GM12878 (cell line): ENCODE data around the gene SPPL3. TPM values are rescaled to one million over a fixed set of nuclear protein-coding genes. Genes with fewer than 3 reads are reported as not detected.

ENCODE experiments used
- ATAC-seq: fragments of 200-7000 bp; cut with Tn5 transposase; 3 replicates; pipeline ENCODE4 v1.9.1; 2020; ENCODE audit warnings: mild to moderate bottlenecking, moderate library complexity
- BruUV-seq: library from RNA; stranded (reverse); fragments of 400-500 nt; replicated peaks from 2 replicates; lab custom pipeline; 2021; lab: Mats Ljungman, UMichigan
- CTCF ChIA-PET: fragments of 300-600 bp; sonication (Branson Sonifier 250); formaldehyde crosslinking; extraction: SDS; loops from one replicate; lab custom pipeline; 2021; ENCODE audit warnings: inconsistent platforms; lab: Yijun Ruan, JAX
- POLR2A ChIA-PET: fragments of 350-600 bp; formaldehyde crosslinking; extraction: SDS; loops from one replicate; lab custom pipeline; 2021; ENCODE audit warnings: inconsistent platforms; lab: Charles Lee
- RAD21 ChIA-PET: fragments of 300-600 bp; sonication (Branson Sonifier 250); formaldehyde crosslinking; loops from one replicate; lab custom pipeline; 2023; ENCODE audit warnings: antibody characterized with exemption; ENCODE audit not compliant: unreplicated experiment; lab: Charles Lee
- SMC1A ChIA-PET: fragments of 300-600 bp; sonication (Branson Sonifier 250); formaldehyde crosslinking; loops from one replicate; lab custom pipeline; 2023; ENCODE audit not compliant: unreplicated experiment, uncharacterized antibody; lab: Charles Lee
- DNase-seq: peaks from one replicate; pipeline ENCODE4 v3.0.0-alpha.2; 2011; ENCODE audit warnings: low read depth, low spot score
- FAIRE-seq: peaks from 3 replicates; lab custom pipeline; 2011; peaks lifted over from hg19 to GRCh38; lab: Jason Lieb, UNC
- H2AFZ ChIP-seq: 2 replicates; pipeline ENCODE4 v1.6.0; 2011; ENCODE audit warnings: low read depth, low read length, control low read depth; ENCODE audit not compliant: control insufficient read depth
- H3K27ac ChIP-seq: 2 replicates; pipeline ENCODE4 v1.5.1; 2011; ENCODE audit warnings: control low read depth; ENCODE audit not compliant: control insufficient read depth, insufficient read depth
- H3K27me3 ChIP-seq, 2 experiments: replicated peaks in 1 of 2; 2 replicates each; pipeline versions ENCODE4 v1.6.0 to v1.6.1; 2011; ENCODE audit warnings: low read length in 1 of 2; ENCODE audit not compliant: control insufficient read depth in 2 of 2, insufficient read depth in 2 of 2
- H3K36me3 ChIP-seq, 2 experiments: 2 replicates each; pipeline ENCODE4 v1.5.1; 2011; ENCODE audit warnings: low read length in 1 of 2; ENCODE audit not compliant: control insufficient read depth in 2 of 2, insufficient read depth in 2 of 2
- H3K4me1 ChIP-seq: 2 replicates; pipeline ENCODE4 v1.6.1; 2011; ENCODE audit warnings: mild to moderate bottlenecking, low read length, moderate library complexity, mixed read lengths; ENCODE audit not compliant: control insufficient read depth, insufficient read depth
- H3K4me2 ChIP-seq: 2 replicates; pipeline ENCODE4 v1.6.0; 2011; ENCODE audit warnings: control low read depth; ENCODE audit not compliant: control insufficient read depth, insufficient read depth
- H3K4me3 ChIP-seq: fragments of 200-600 bp; sonication (generic); 2 replicates; pipeline ENCODE4 v1.5.1; 2016
- H3K79me2 ChIP-seq: 2 replicates; pipeline ENCODE4 v1.6.0; 2011; ENCODE audit warnings: low read length; ENCODE audit not compliant: control insufficient read depth, insufficient read depth
- H3K9ac ChIP-seq: 2 replicates; pipeline ENCODE4 v1.8.0; 2011; ENCODE audit warnings: low read length, control low read depth, mixed read lengths; ENCODE audit not compliant: control insufficient read depth, insufficient read depth
- H3K9me3 ChIP-seq: replicated peaks from 3 replicates; pipeline ENCODE4 v1.5.1; 2011; ENCODE audit warnings: mild to moderate bottlenecking, low read length; ENCODE audit not compliant: control insufficient read depth, insufficient read depth
- H4K20me1 ChIP-seq: 2 replicates; pipeline ENCODE4 v1.6.0; 2011; ENCODE audit not compliant: control insufficient read depth, insufficient read depth
- ATF7 ChIP-seq: fragments of 450-650 bp; IDR thresholded peaks from 2 replicates; pipeline ENCODE4 v1.6.1; 2016; ENCODE audit warnings: low read depth, mild to moderate bottlenecking
- BHLHE40 ChIP-seq, 2 experiments: fragments of 450-650 bp in 1 of 2; IDR thresholded peaks; 2 replicates each; pipeline ENCODE4 v1.6.1; 2011 to 2017; ENCODE audit warnings: low read depth in 2 of 2, borderline replicate concordance in 1 of 2, improper control_type of control experiment in 1 of 2, low read length in 1 of 2, mild to moderate bottlenecking in 1 of 2
- CBFB ChIP-seq: IDR thresholded peaks from 2 replicates; pipeline ENCODE4 v1.6.1; 2016; ENCODE audit warnings: antibody characterized with exemption, low read depth
- ESRRA ChIP-seq: IDR thresholded peaks from 2 replicates; pipeline ENCODE4 v1.6.1; 2012; ENCODE audit warnings: mild to moderate bottlenecking, low read length, improper control_type of control experiment
- IRF3 ChIP-seq: fragments of 450-650 bp; IDR thresholded peaks from 2 replicates; pipeline ENCODE4 v1.6.1; 2014; ENCODE audit warnings: mild to moderate bottlenecking
- JUNB ChIP-seq: IDR thresholded peaks from 2 replicates; pipeline ENCODE4 v1.6.1; 2016; ENCODE audit warnings: antibody characterized with exemption, mild to moderate bottlenecking
- KAT2A ChIP-seq: conservative IDR thresholded peaks from 2 replicates; pipeline ENCODE4 v1.6.1; 2011; ENCODE audit warnings: low read depth, low read length; ENCODE audit not compliant: control insufficient read depth
- NBN ChIP-seq: fragments of 450-650 bp; IDR thresholded peaks from 2 replicates; pipeline ENCODE4 v1.6.1; 2016
- NFXL1 ChIP-seq: fragments of 450-650 bp; IDR thresholded peaks from 2 replicates; pipeline ENCODE4 v1.6.1; 2017; ENCODE audit warnings: antibody characterized with exemption, mild to moderate bottlenecking, borderline replicate concordance
- NFYA ChIP-seq: IDR thresholded peaks from 2 replicates; pipeline ENCODE4 v1.6.1; 2011; ENCODE audit warnings: low read depth, mild to moderate bottlenecking, low read length, improper control_type of control experiment, borderline replicate concordance
- PBX3 ChIP-seq: IDR thresholded peaks from 2 replicates; pipeline ENCODE4 v1.6.1; 2011; ENCODE audit warnings: mild to moderate bottlenecking, low read depth, low read length, moderate library complexity; ENCODE audit not compliant: insufficient replicate concordance
- RFX5 ChIP-seq: IDR thresholded peaks from 2 replicates; pipeline ENCODE4 v1.6.1; 2011; ENCODE audit warnings: low read depth, low read length, improper control_type of control experiment
- ZNF24 ChIP-seq: fragments of 450-650 bp; IDR thresholded peaks from 2 replicates; pipeline ENCODE4 v1.6.1; 2017; ENCODE audit warnings: antibody characterized with exemption, mild to moderate bottlenecking
- WGBS: methylation state at CpG from one replicate; pipeline ENCODE4 v1.1.6; 2016; ENCODE audit warnings: low lambda C conversion rate; ENCODE audit not compliant: insufficient replicate concordance, insufficient coverage; ENCODE audit errors: missing lambda C conversion rate; 5-methylcytosine and 5-hydroxymethylcytosine counted together
- in situ Hi-C: fragments of 300-500 bp; cut with MboI; formaldehyde crosslinking; loops from 9 replicates; pipeline ENCODE4 v1.14.3; 2018; ENCODE audit warnings: mixed read lengths
- intact Hi-C: fragments of 100-400 bp; cut with micrococcal nuclease; formaldehyde crosslinking; loops from one replicate; pipeline ENCODE4 v1.14.2; 2022; ENCODE audit not compliant: unreplicated experiment
- polyA plus RNA-seq, 11 experiments: library from polyadenylated mRNA; depleted of rRNA in 4 of 11; unstranded in 6 of 11; stranded (reverse) in 5 of 11; fragments of >200 nt; fragmentation: Nextera tagmentation in 4 of 11; fragmentation: Illumina TruSeq in 1 of 11; extraction: Ambion mirVana in 4 of 11; extraction: Trizol in 1 of 11; gene quantifications; 1 replicate in 1 of 11; 2 replicates in 10 of 11; pipeline versions ENCODE4 v1.2.1 to v1.2.3, GENCODE V29; 2011 to 2016; ENCODE audit warnings: inconsistent platforms in 2 of 11, missing spikeins in 2 of 11, low read depth in 1 of 11
- total RNA-seq, 4 experiments: library from RNA; depleted of rRNA in 3 of 4; stranded (reverse); fragments of >200 nt in 3 of 4; fragmentation: Illumina TruSeq in 1 of 4; extraction: Trizol in 1 of 4; gene quantifications; 2 replicates each; pipeline versions ENCODE4 v1.2.1 to v1.2.3, GENCODE V29; 2013 to 2021
- TF ChIP-seq, protein P1 (sequence below): IDR thresholded peaks from 2 replicates; pipeline ENCODE4 v1.6.1; 2011; ENCODE audit warnings: borderline replicate concordance, low read depth, mild to moderate bottlenecking, moderate library complexity, low read length; ENCODE audit not compliant: insufficient read depth, poor library complexity, severe bottlenecking
- TF ChIP-seq, protein P2 (sequence below): IDR thresholded peaks from 2 replicates; pipeline ENCODE4 v1.6.1; 2011; ENCODE audit warnings: low read depth, mild to moderate bottlenecking, low read length, moderate library complexity, borderline replicate concordance; ENCODE audit errors: extremely low read depth

Gene SPPL3
- total and polyA plus RNA-seq, 10 of the 15 experiments (the other 5 are each of a cell fraction or from before 2014, with no cell fraction given) = 4.3 to 45.5 (median 11.7) TPM

- DNase-seq = no peak
- CTCF ChIA-PET = interaction anchor here (1.1 to 1.3 kb wide), 2 partner anchors 21 to 170 kb away, joined by 3 to 8 read pairs; no protein-coding TSS in a partner anchor
- no peak for ATAC-seq
- intact Hi-C loops (no loop called here), in situ Hi-C loops (no loop called here)
- POLR2A ChIA-PET = interaction anchor here (0.9 to 1.3 kb wide), 5 partner anchors 10 to 22 kb away, joined by 3 to 5 read pairs (median 3); no protein-coding TSS in a partner anchor
- Histone ChIP-seq H3K27me3 (no peaks in the 10 kb centered on the region), H2AFZ (no peak overlapping the region), H3K4me2 (no peak overlapping the region), H3K4me3 (no peak overlapping the region), H3K9me3 (no peaks in the 10 kb centered on the region; the same call in 2 of the 3 replicates), H4K20me1 (no peaks in the 10 kb centered on the region; the same call in 1 of the 2 replicates), H3K27ac (no peak overlapping the region), H3K9ac (no peak overlapping the region), H3K36me3 (no peaks in the 10 kb centered on the region; a peak in 1 of 4 replicates), H3K79me2 (peaks cover 60% of the 10 kb centered on the region), H3K4me1 (peaks cover 24% of the 10 kb centered on the region)
- WGBS = 68% methylated on average over 2 of the region's 2 CpGs
- RAD21 ChIA-PET = interaction anchor here (0.9 to 1.1 kb wide), 5 partner anchors 14 to 84 kb away, joined by 3 to 6 read pairs (median 4); no protein-coding TSS in a partner anchor
- BruUV-seq = no TSS peak
- no peak for TF ChIP-seq NFXL1
- no peak for TF ChIP-seq JUNB
- TF ChIP-seq NFYA = no peak
- TF ChIP-seq RFX5 = no peak
- TF ChIP-seq, protein P1, sequence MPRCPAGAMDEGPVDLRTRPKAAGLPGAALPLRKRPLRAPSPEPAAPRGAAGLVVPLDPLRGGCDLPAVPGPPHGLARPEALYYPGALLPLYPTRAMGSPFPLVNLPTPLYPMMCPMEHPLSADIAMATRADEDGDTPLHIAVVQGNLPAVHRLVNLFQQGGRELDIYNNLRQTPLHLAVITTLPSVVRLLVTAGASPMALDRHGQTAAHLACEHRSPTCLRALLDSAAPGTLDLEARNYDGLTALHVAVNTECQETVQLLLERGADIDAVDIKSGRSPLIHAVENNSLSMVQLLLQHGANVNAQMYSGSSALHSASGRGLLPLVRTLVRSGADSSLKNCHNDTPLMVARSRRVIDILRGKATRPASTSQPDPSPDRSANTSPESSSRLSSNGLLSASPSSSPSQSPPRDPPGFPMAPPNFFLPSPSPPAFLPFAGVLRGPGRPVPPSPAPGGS = no peak
- TF ChIP-seq, protein P2, sequence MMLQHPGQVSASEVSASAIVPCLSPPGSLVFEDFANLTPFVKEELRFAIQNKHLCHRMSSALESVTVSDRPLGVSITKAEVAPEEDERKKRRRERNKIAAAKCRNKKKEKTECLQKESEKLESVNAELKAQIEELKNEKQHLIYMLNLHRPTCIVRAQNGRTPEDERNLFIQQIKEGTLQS = no peak
- TF ChIP-seq ATF7 = no peak
- no peak for TF ChIP-seq BHLHE40 (IDR thresholded peaks at IDR 0.05; ENCODE audit: borderline replicate concordance in 1 of 2, low read depth in 2 of 2, low read length in 1 of 2)
- TF ChIP-seq PBX3 = no peak
- TF ChIP-seq ZNF24 = no peak
- no peak for TF ChIP-seq ESRRA
- TF ChIP-seq IRF3 = no peak
- TF ChIP-seq CBFB = no peak
- TF ChIP-seq NBN = no peak
- no peak for TF ChIP-seq KAT2A
- SMC1A ChIA-PET = interaction anchor here (0.8 to 4.2 kb wide), 8 partner anchors 10 to 312 kb away, joined by 3 to 25 read pairs (median 5); no protein-coding TSS in a partner anchor
- no peak for FAIRE-seq
These were observed 85.7 kb downstream of the SPPL3 start for GRCh38 chr12:120818416-120818815.
